Calu3 (cell line): Measurements from ENCODE around the gene JARID2. TPM values are rescaled to one million over a fixed set of nuclear protein-coding genes. Genes with fewer than 3 reads are reported as not detected.

Source experiments
- BruUV-seq: library from RNA; stranded (reverse); fragments of 400-500 nt; replicated peaks from 2 replicates; lab custom pipeline; 2021; lab: Mats Ljungman, UMichigan
- CTCF ChIA-PET: fragments of 300-600 bp; sonication (Branson Sonifier 250); formaldehyde crosslinking; loops from one replicate; lab custom pipeline; 2022; ENCODE audit warnings: antibody characterized with exemption; lab: Charles Lee
- DNase-seq: peaks from one replicate; pipeline ENCODE4 v3.0.0; 2022
- H3K27ac Mint-ChIP-seq: one replicate; pipeline ENCODE4 v1.8.0; 2022; ENCODE audit warnings: mixed read lengths; ENCODE audit not compliant: unreplicated experiment
- H3K27me3 Mint-ChIP-seq: one replicate; pipeline ENCODE4 v1.8.0; 2022; ENCODE audit warnings: mixed read lengths; ENCODE audit not compliant: unreplicated experiment
- H3K36me3 Mint-ChIP-seq: one replicate; pipeline ENCODE4 v1.8.0; 2022; ENCODE audit warnings: mild to moderate bottlenecking, moderate library complexity, mixed read lengths; ENCODE audit not compliant: insufficient read depth, unreplicated experiment
- H3K4me1 Mint-ChIP-seq: one replicate; pipeline ENCODE4 v1.8.0; 2022; ENCODE audit warnings: mild to moderate bottlenecking, low read depth, mixed read lengths; ENCODE audit not compliant: unreplicated experiment
- H3K4me3 Mint-ChIP-seq: one replicate; pipeline ENCODE4 v1.8.0; 2022; ENCODE audit warnings: mild to moderate bottlenecking, low read depth, moderate library complexity, mixed read lengths; ENCODE audit not compliant: unreplicated experiment
- H3K9me3 Mint-ChIP-seq: one replicate; pipeline ENCODE4 v1.8.0; 2022; ENCODE audit warnings: low read depth, mixed read lengths; ENCODE audit not compliant: unreplicated experiment
- CTCF ChIP-seq: fragments of 200-600 bp; IDR thresholded peaks from one replicate; pipeline ENCODE4 v1.8.0; 2022; ENCODE audit warnings: antibody characterized with exemption; ENCODE audit not compliant: unreplicated experiment
- intact Hi-C: fragments of 100-400 bp; cut with micrococcal nuclease; formaldehyde crosslinking; loops from one replicate; pipeline ENCODE4 v1.10.0; 2022; ENCODE audit not compliant: unreplicated experiment
- total RNA-seq: library from RNA; stranded (reverse); gene quantifications from 2 replicates; pipeline ENCODE4 v1.2.3, GENCODE V29; 2022

Gene JARID2
- total RNA-seq, 1 experiment from 2014 or later: 9.4 TPM

- intact Hi-C loops: no loop called here
- Mint-ChIP-seq H3K4me1 (no peaks in the 10 kb centered on the region), H3K4me3 (no peak overlapping the region), H3K9me3 (no peaks in the 10 kb centered on the region), H3K27ac (no peak overlapping the region), H3K36me3 (peaks cover 6% of the 10 kb centered on the region), H3K27me3 (no peaks in the 10 kb centered on the region)
- no peak for TF ChIP-seq CTCF
- BruUV-seq: no TSS peak
- CTCF ChIA-PET: interaction anchor here (0.7 kb wide), 1 partner anchor 18 kb away, joined by 5 read pairs; no protein-coding TSS in a partner anchor
- DNase-seq: no peak
Measured at GRCh38 chr6:15378866-15379265, 133.0 kb downstream of the JARID2 start.

- no peak overlapping the region for H3K27ac Mint-ChIP-seq
- TF ChIP-seq CTCF: no peak
- BruUV-seq: no TSS peak
- H3K27me3 Mint-ChIP-seq: no peaks in the 10 kb centered on the region
- no peak overlapping the region for H3K4me3 Mint-ChIP-seq
- CTCF ChIA-PET: no interaction called here
- DNase-seq: no peak
- intact Hi-C loops: no loop called here
- no peaks in the 10 kb centered on the region for H3K4me1 Mint-ChIP-seq
- no peaks in the 10 kb centered on the region for H3K9me3 Mint-ChIP-seq
- peaks cover 6% of the 10 kb centered on the region for H3K36me3 Mint-ChIP-seq
Measured at GRCh38 chr6:15380351-15380750, 134.5 kb downstream of the JARID2 start.

- CTCF ChIA-PET: no interaction called here
- no TSS peak for BruUV-seq
- DNase-seq: no peak
- no peaks in the 10 kb centered on the region for H3K4me1 Mint-ChIP-seq
- H3K27me3 Mint-ChIP-seq: no peaks in the 10 kb centered on the region
- no peak for TF ChIP-seq CTCF
- intact Hi-C loops: no loop called here
- peaks cover 6% of the 10 kb centered on the region for H3K36me3 Mint-ChIP-seq
- no peak overlapping the region for H3K27ac Mint-ChIP-seq
- H3K4me3 Mint-ChIP-seq: no peak overlapping the region
- H3K9me3 Mint-ChIP-seq: no peaks in the 10 kb centered on the region
Measured at GRCh38 chr6:15382089-15382488, 136.2 kb downstream of the JARID2 start.

- CTCF ChIA-PET: no interaction called here
- intact Hi-C loops: no loop called here
- no peaks in the 10 kb centered on the region for H3K4me1 Mint-ChIP-seq
- H3K4me3 Mint-ChIP-seq: no peak overlapping the region
- DNase-seq: no peak
- no TSS peak for BruUV-seq
- no peak for TF ChIP-seq CTCF
- H3K27ac Mint-ChIP-seq: no peak overlapping the region
- H3K36me3 Mint-ChIP-seq: peaks cover 6% of the 10 kb centered on the region
- H3K9me3 Mint-ChIP-seq: no peaks in the 10 kb centered on the region
- H3K27me3 Mint-ChIP-seq: no peaks in the 10 kb centered on the region
Measured at GRCh38 chr6:15382712-15383111, 136.8 kb downstream of the JARID2 start.
